Mammary epithelial cell (primary cell): Measurements from ENCODE around the gene LATS2.

ENCODE experiments used
- CTCF ChIP-seq, 2 donors: IDR thresholded peaks in 1 of 2; conservative IDR thresholded peaks in 1 of 2; 2 replicates each; pipeline ENCODE4 v1.5.1; 2011 to 2012; ENCODE audit warnings: inconsistent platforms in 2 of 2, low read length in 2 of 2, mild to moderate bottlenecking in 2 of 2, control low read depth in 1 of 2, low read depth in 1 of 2; ENCODE audit not compliant: insufficient read depth in 1 of 2; ENCODE audit errors: extremely low read depth in 1 of 2
- EZH2 ChIP-seq: IDR thresholded peaks from 2 replicates; pipeline ENCODE4 v1.6.1; 2012; ENCODE audit warnings: low read length, inconsistent platforms, borderline replicate concordance

GRCh38 chr13:20945952-20946383, 115.4 kb downstream of the LATS2 start:
- no peak for TF ChIP-seq CTCF (conservative IDR thresholded peaks at IDR 0.05 in 1 of 2, IDR thresholded peaks at IDR 0.05 in 1 of 2; ENCODE audit: extremely low read depth in 1 of 2, insufficient read depth in 1 of 2, low read depth in 1 of 2, low read length in 2 of 2)
- TF ChIP-seq EZH2, result no peak
